Measurements from ENCODE around the gene LRRTM4. TPM values are rescaled to one million over a fixed set of nuclear protein-coding genes. Genes with fewer than 3 reads are reported as not detected.

LRRTM4 gene
- total RNA-seq, 1 experiment from 2014 or later: 0.13 TPM

DNA sequence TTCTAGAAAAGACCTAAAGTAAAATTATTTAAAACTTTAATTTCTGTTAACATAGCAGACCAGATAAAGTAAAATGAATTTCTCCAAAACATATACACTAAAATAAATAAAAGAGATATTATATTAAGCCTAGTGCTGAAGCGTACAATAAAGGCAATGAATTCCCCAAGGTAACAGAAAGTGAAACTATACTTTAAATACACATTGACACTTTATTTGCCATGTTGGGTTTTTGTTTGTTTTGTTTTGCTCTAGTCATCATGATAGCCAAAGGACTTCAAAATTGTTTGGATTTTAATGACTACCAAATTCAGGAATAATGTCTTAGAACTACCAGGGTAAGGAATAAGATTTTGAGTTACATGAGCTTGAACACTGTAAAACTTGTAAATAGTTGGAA lies 413.3 kb downstream of the LRRTM4 start:
- BruUV-seq (replicated peaks): no TSS peak
- TF ChIP-seq EZH2 (IDR thresholded peaks at IDR 0.05; ENCODE audit: borderline replicate concordance, low read depth, low read length, poor library complexity, severe bottlenecking): no peak
- TF ChIP-seq, protein P1, sequence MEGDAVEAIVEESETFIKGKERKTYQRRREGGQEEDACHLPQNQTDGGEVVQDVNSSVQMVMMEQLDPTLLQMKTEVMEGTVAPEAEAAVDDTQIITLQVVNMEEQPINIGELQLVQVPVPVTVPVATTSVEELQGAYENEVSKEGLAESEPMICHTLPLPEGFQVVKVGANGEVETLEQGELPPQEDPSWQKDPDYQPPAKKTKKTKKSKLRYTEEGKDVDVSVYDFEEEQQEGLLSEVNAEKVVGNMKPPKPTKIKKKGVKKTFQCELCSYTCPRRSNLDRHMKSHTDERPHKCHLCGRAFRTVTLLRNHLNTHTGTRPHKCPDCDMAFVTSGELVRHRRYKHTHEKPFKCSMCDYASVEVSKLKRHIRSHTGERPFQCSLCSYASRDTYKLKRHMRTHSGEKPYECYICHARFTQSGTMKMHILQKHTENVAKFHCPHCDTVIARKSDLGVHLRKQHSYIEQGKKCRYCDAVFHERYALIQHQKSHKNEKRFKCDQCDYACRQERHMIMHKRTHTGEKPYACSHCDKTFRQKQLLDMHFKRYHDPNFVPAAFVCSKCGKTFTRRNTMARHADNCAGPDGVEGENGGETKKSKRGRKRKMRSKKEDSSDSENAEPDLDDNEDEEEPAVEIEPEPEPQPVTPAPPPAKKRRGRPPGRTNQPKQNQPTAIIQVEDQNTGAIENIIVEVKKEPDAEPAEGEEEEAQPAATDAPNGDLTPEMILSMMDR (conservative IDR thresholded peaks at IDR 0.05; ENCODE audit: low read depth, low read length): no peak

DNA sequence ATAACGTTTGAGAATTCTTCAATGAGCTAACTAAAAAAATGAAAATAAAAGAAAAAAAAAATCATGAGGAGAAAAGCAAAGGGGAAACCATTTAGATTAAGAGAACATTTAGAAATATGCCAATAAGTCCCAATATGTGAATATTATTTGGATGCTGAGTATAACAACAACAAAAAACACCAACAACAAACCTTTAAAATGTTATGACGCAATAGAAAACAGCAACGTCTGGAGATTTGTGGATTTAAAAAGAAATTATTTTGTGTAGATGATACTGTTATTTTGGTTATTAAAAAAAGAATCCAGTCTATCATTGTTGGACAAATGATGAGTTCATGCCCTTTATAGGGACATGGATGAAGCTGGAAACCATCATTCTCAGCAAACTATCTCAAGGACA lies 417.2 kb downstream of the LRRTM4 start:
- POLR2A ChIA-PET (ENCODE audit: low non-redundant PET): no interaction called here
- Histone ChIP-seq H3K27me3 (replicated peaks; ENCODE audit: insufficient read depth, low read depth, low read length, poor library complexity) (no peaks in the 10 kb centered on the region), H3K4me1 (ENCODE audit: insufficient read depth, low read length, poor library complexity, severe bottlenecking) (no peaks in the 10 kb centered on the region), H3K9me3 (ENCODE audit: low read depth, low read length, poor library complexity, severe bottlenecking) (no peaks in the 10 kb centered on the region), H3K4me3 (ENCODE audit: low read depth, low read length, poor library complexity, severe bottlenecking) (no peak overlapping the region), H3K27ac (ENCODE audit: low read depth, low read length, poor library complexity, severe bottlenecking) (no peak overlapping the region), H3K36me3 (ENCODE audit: insufficient read depth, low read length, poor library complexity, severe bottlenecking) (no peaks in the 10 kb centered on the region)
- CTCF ChIA-PET: no interaction called here
- no peak for DNase-seq (ENCODE audit: low spot score)
- TF ChIP-seq EZH2 (IDR thresholded peaks at IDR 0.05; ENCODE audit: borderline replicate concordance, low read depth, low read length, poor library complexity, severe bottlenecking): no peak
- TF ChIP-seq, protein P1 (conservative IDR thresholded peaks at IDR 0.05; ENCODE audit: low read depth, low read length): no peak
- BruUV-seq (replicated peaks): no TSS peak
- intact Hi-C loops (cut with micrococcal nuclease; ENCODE audit: unreplicated experiment): no loop called here

More for the DNA sequence above, 413.3 kb downstream of the LRRTM4 start:
- ChIA-PET CTCF (no interaction called here), POLR2A (ENCODE audit: low non-redundant PET) (no interaction called here)
- DNase-seq (ENCODE audit: low spot score): no peak
- Histone ChIP-seq H3K4me3 (ENCODE audit: low read depth, low read length, poor library complexity, severe bottlenecking) (no peak overlapping the region), H3K36me3 (ENCODE audit: insufficient read depth, low read length, poor library complexity, severe bottlenecking) (no peaks in the 10 kb centered on the region), H3K27ac (ENCODE audit: low read depth, low read length, poor library complexity, severe bottlenecking) (no peak overlapping the region), H3K27me3 (replicated peaks; ENCODE audit: insufficient read depth, low read depth, low read length, poor library complexity) (no peaks in the 10 kb centered on the region), H3K4me1 (ENCODE audit: insufficient read depth, low read length, poor library complexity, severe bottlenecking) (no peaks in the 10 kb centered on the region), H3K9me3 (ENCODE audit: low read depth, low read length, poor library complexity, severe bottlenecking) (no peaks in the 10 kb centered on the region)
- intact Hi-C loops (cut with micrococcal nuclease; ENCODE audit: unreplicated experiment): no loop called here

DNA sequence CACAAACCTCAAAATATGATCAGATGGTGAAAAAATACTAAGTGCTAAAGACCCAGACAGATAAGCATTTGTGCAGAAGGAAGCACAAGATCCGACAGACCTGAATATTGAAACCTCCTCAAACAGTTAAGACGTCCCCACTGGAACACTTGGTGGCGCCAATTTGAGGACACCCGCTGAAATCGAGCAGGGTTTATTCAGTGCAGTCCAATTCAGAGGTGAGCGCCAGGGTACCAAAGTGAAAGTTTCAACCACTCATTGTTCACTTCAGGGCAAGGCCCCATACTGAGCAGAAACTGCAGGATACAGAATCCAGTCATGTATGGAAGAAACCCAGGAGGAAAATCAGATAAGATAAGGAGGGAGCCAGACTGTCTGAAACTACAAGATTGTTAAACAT lies 417.6 kb downstream of the LRRTM4 start:
- Histone ChIP-seq H3K4me3 (ENCODE audit: low read depth, low read length, poor library complexity, severe bottlenecking) (no peak overlapping the region), H3K27me3 (replicated peaks; ENCODE audit: insufficient read depth, low read depth, low read length, poor library complexity) (no peaks in the 10 kb centered on the region), H3K9me3 (ENCODE audit: low read depth, low read length, poor library complexity, severe bottlenecking) (no peaks in the 10 kb centered on the region), H3K4me1 (ENCODE audit: insufficient read depth, low read length, poor library complexity, severe bottlenecking) (no peaks in the 10 kb centered on the region), H3K36me3 (ENCODE audit: insufficient read depth, low read length, poor library complexity, severe bottlenecking) (no peaks in the 10 kb centered on the region), H3K27ac (ENCODE audit: low read depth, low read length, poor library complexity, severe bottlenecking) (no peak overlapping the region)
- CTCF ChIA-PET: no interaction called here
- no peak for TF ChIP-seq EZH2 (IDR thresholded peaks at IDR 0.05; ENCODE audit: borderline replicate concordance, low read depth, low read length, poor library complexity, severe bottlenecking)
- TF ChIP-seq, protein P1 (conservative IDR thresholded peaks at IDR 0.05; ENCODE audit: low read depth, low read length): 0 out of 2 replicates have a peak, but pooled peaks have one; percentile 19
- POLR2A ChIA-PET (ENCODE audit: low non-redundant PET): no interaction called here
- intact Hi-C loops (cut with micrococcal nuclease; ENCODE audit: unreplicated experiment): no loop called here
- DNase-seq (ENCODE audit: low spot score): no peak
- BruUV-seq (replicated peaks): no TSS peak

Data from A673 (cell line).